Liver (tissue), 9 donors: ENCODE results near the gene GRK5. TPM values are rescaled to one million over a fixed set of nuclear protein-coding genes. Genes with fewer than 3 reads are reported as not detected.

Experiments
- DNase-seq: peaks from one replicate; pipeline ENCODE4 v3.0.0-alpha.2; 2017; ENCODE audit warnings: low spot score
- H3K27ac ChIP-seq, 2 donors: one replicate each; pipeline ENCODE4 v1.7.0; 2013; ENCODE audit warnings: inconsistent platforms in 2 of 2, low read length in 2 of 2, control low read depth in 1 of 2, low read depth in 1 of 2, mild to moderate bottlenecking in 1 of 2
- H3K27me3 ChIP-seq, 4 donors: one replicate each; pipeline versions ENCODE4 v1.6.1 to v1.7.0; 2013; ENCODE audit warnings: low read length in 3 of 4, inconsistent platforms in 1 of 4, mild to moderate bottlenecking in 1 of 4, moderate library complexity in 1 of 4; ENCODE audit not compliant: control insufficient read depth in 4 of 4, insufficient read depth in 4 of 4
- H3K36me3 ChIP-seq, 4 donors: one replicate each; pipeline versions ENCODE4 v1.6.1 to v1.7.0; 2013; ENCODE audit warnings: low read length in 3 of 4, mild to moderate bottlenecking in 3 of 4, low read depth in 1 of 4, moderate library complexity in 1 of 4; ENCODE audit not compliant: control insufficient read depth in 4 of 4, insufficient read depth in 3 of 4
- H3K4me1 ChIP-seq, 4 donors: one replicate each; pipeline versions ENCODE4 v1.6.1 to v1.7.0; 2013; ENCODE audit warnings: low read length in 3 of 4, mild to moderate bottlenecking in 3 of 4, moderate library complexity in 1 of 4; ENCODE audit not compliant: control insufficient read depth in 4 of 4, insufficient read depth in 4 of 4
- H3K4me3 ChIP-seq, 3 donors: one replicate each; pipeline versions ENCODE4 v1.6.1 to v1.7.0; 2013; ENCODE audit warnings: low read length in 3 of 3, control low read depth in 1 of 3, low read depth in 1 of 3, mild to moderate bottlenecking in 1 of 3
- H3K9ac ChIP-seq, 2 donors: one replicate each; pipeline ENCODE4 v1.7.0; 2013; ENCODE audit warnings: low read length in 2 of 2, mild to moderate bottlenecking in 2 of 2, moderate library complexity in 2 of 2, control low read depth in 1 of 2, low read depth in 1 of 2
- H3K9me3 ChIP-seq, 4 donors: one replicate each; pipeline versions ENCODE4 v1.6.1 to v1.7.0; 2013; ENCODE audit warnings: low read length in 3 of 4; ENCODE audit not compliant: control insufficient read depth in 4 of 4
- ATF3 ChIP-seq: IDR thresholded peaks from 2 replicates; pipeline ENCODE4 v1.6.1; 2016; ENCODE audit warnings: antibody characterized with exemption
- EGR1 ChIP-seq, 2 donors: IDR thresholded peaks; 2 replicates each; pipeline ENCODE4 v1.6.1; 2016 to 2018; ENCODE audit warnings: antibody characterized with exemption in 2 of 2, low read depth in 2 of 2
- FOXA1 ChIP-seq: IDR thresholded peaks from 2 replicates; pipeline ENCODE4 v1.6.1; 2016; ENCODE audit warnings: antibody characterized with exemption
- FOXA2 ChIP-seq: IDR thresholded peaks from 2 replicates; pipeline ENCODE4 v1.6.1; 2016; ENCODE audit warnings: antibody characterized with exemption
- GABPA ChIP-seq, 2 donors: IDR thresholded peaks in 1 of 2; conservative IDR thresholded peaks in 1 of 2; 2 replicates each; pipeline ENCODE4 v1.6.1; 2016; ENCODE audit warnings: antibody characterized with exemption in 2 of 2, mild to moderate bottlenecking in 1 of 2, moderate library complexity in 1 of 2
- HNF4A ChIP-seq, 2 donors: conservative IDR thresholded peaks; 2 replicates each; pipeline ENCODE4 v1.6.1; 2016; ENCODE audit warnings: antibody characterized with exemption in 2 of 2, mild to moderate bottlenecking in 2 of 2
- HNF4G ChIP-seq: IDR thresholded peaks from 2 replicates; pipeline ENCODE4 v1.6.1; 2016; ENCODE audit warnings: antibody characterized with exemption
- JUND ChIP-seq, 2 donors: IDR thresholded peaks; 2 replicates each; pipeline ENCODE4 v1.6.1; 2016; ENCODE audit warnings: antibody characterized with exemption in 2 of 2
- MAX ChIP-seq: IDR thresholded peaks from 2 replicates; pipeline ENCODE4 v1.6.1; 2016; ENCODE audit warnings: antibody characterized with exemption
- NR2F2 ChIP-seq: IDR thresholded peaks from 2 replicates; pipeline ENCODE4 v1.6.1; 2016; ENCODE audit warnings: antibody characterized with exemption
- RAD21 ChIP-seq, 2 donors: IDR thresholded peaks; 2 replicates each; pipeline ENCODE4 v1.6.1; 2016; ENCODE audit warnings: antibody characterized with exemption in 2 of 2, mild to moderate bottlenecking in 2 of 2
- TAF1 ChIP-seq: conservative IDR thresholded peaks from 2 replicates; pipeline ENCODE4 v1.6.1; 2016; ENCODE audit warnings: antibody characterized with exemption, mild to moderate bottlenecking
- YY1 ChIP-seq: IDR thresholded peaks from 2 replicates; pipeline ENCODE4 v1.6.1; 2016; ENCODE audit warnings: antibody characterized with exemption, mild to moderate bottlenecking
- WGBS: extraction: QIAGEN DNeasy Blood & Tissue Kit; methylation state at CpG from one replicate; pipeline ENCODE4 v1.1.7; 2013; 5-methylcytosine and 5-hydroxymethylcytosine counted together
- polyA plus RNA-seq, 2 donors: library from polyadenylated mRNA; stranded (reverse) in 1 of 2; unstranded in 1 of 2; fragments of 200-250 nt in 1 of 2; fragments of >200 nt in 1 of 2; fragmentation: Nextera tagmentation in 1 of 2; extraction: Ambion mirVana in 1 of 2; gene quantifications; one replicate each; pipeline versions ENCODE4 v1.2.1 to v1.2.3, GENCODE V29; 2013 to 2015
- total RNA-seq, 2 donors: library from RNA; depleted of rRNA; stranded (reverse); fragments of >200 nt; gene quantifications; one replicate each; pipeline ENCODE4 v1.2.3, GENCODE V29; 2014
- TF ChIP-seq, protein P1 (sequence below): IDR thresholded peaks from 2 replicates; pipeline ENCODE4 v1.6.1; 2016; ENCODE audit warnings: antibody characterized with exemption, mild to moderate bottlenecking
- TF ChIP-seq, protein P2 (sequence below): IDR thresholded peaks from 2 replicates; pipeline ENCODE4 v1.6.1; 2016; ENCODE audit warnings: antibody characterized with exemption
- donor health status: healthy.
- donor health status: healthy.
- donor health status: healthy.
- donor health status: healthy.
- donor health status: healthy.

The GRK5 gene
- total and polyA plus RNA-seq, 4 donors, result 2.1 to 6.6 (median 5.1) TPM

DNA sequence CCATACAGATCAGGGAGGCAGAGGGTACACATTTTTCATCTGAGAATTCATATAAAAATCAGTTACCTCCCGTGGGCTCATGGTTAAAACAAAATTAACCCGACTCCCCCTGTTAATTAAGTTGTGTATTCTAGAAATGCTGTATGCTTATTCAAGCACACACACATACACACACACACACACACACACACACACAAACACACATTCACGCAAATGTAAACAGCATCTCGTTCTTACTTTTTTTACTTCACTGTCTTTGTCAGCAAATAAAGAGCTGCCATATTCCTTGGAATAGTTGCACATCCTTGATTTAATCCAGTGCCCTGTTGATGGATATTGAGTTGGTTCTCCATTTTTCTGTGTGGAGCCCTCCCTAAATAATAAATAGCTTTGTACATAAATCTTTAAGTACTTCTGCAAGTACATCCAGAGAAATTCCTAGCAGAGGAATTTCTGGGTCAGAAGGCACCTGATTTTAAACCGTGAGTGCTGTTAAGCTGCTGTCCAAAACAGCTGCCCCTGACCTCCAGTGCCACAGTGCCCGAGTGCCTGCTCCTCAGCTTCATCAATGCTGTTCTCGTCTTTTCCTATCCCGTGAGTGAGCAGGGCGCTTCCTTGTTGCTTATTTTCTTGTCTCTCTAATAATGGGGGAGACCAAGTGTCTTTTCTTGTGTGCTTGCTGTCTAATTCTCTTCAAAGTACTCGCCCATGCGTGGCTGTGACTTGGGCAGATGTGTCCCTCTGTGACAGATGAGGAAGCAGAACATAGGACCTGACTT lies 217.9 kb downstream of the GRK5 start:
- Histone ChIP-seq H3K27me3 (no peaks in the 10 kb centered on the region), H3K27ac (no peak overlapping the region), H3K9ac (no peak overlapping the region), H3K36me3 (peaks cover 0 to 27% (median 7%) of the 10 kb centered on the region in 4 donors), H3K4me3 (no peak overlapping the region), H3K4me1 (no peaks in the 10 kb centered on the region), H3K9me3 (no peaks in the 10 kb centered on the region)
- no peak for TF ChIP-seq GABPA (IDR thresholded peaks at IDR 0.05 in 1 of 2, conservative IDR thresholded peaks at IDR 0.05 in 1 of 2)
- no peak for TF ChIP-seq RAD21 (IDR thresholded peaks at IDR 0.05)
- DNase-seq, result no peak
- WGBS, result 82% methylated on average over 11 of the region's 11 CpGs

- TF ChIP-seq ATF3 (no peak), NR2F2 (no peak)
- no peaks in the 10 kb centered on the region for H3K9me3 ChIP-seq
- 93% methylated on average over 9 of the region's 9 CpGs for WGBS
- peaks cover 0 to 27% (median 7%) of the 10 kb centered on the region in 4 donors for H3K36me3 ChIP-seq
- no peaks in the 10 kb centered on the region for H3K27me3 ChIP-seq
- no peak overlapping the region for H3K4me3 ChIP-seq
- H3K9ac ChIP-seq, result no peak overlapping the region
- no peak for DNase-seq
- no peak overlapping the region for H3K27ac ChIP-seq
- no peaks in the 10 kb centered on the region for H3K4me1 ChIP-seq
Observed at GRCh38 chr10:119425881-119426170, 218.5 kb downstream of the GRK5 start.

DNA sequence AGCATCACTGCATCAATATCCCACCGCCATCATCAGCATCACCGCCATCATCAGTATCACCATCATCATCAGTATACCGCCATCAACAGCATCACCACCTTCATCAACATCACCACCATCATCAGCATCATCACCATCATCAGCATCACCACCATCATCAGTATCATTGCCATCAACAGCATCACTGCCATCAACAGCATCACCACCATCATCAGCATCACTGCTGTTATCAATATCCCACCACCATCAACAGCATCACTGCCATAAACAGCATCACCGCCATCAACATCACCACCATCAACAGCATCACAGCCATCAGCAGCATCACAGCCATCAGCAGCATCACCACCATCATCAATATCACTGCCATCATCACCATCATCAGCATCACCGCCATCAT lies 219.3 kb downstream of the GRK5 start:
- 82% methylated on average over 5 of the region's 5 CpGs for WGBS
- no peak overlapping the region for H3K27ac ChIP-seq
- no peaks in the 10 kb centered on the region for H3K4me1 ChIP-seq
- H3K9ac ChIP-seq, result no peak overlapping the region
- TF ChIP-seq NR2F2 (no peak), RAD21 (IDR thresholded peaks at IDR 0.05) (no peak), FOXA2 (no peak), HNF4A (conservative IDR thresholded peaks at IDR 0.05) (no peak), EGR1 (IDR thresholded peaks at IDR 0.05; ENCODE audit: low read depth in 2 of 2) (no peak), TAF1 (no peak), FOXA1 (no peak), YY1 (no peak), HNF4G (no peak), JUND (IDR thresholded peaks at IDR 0.05) (no peak), MAX (no peak)
- TF ChIP-seq, protein P1, sequence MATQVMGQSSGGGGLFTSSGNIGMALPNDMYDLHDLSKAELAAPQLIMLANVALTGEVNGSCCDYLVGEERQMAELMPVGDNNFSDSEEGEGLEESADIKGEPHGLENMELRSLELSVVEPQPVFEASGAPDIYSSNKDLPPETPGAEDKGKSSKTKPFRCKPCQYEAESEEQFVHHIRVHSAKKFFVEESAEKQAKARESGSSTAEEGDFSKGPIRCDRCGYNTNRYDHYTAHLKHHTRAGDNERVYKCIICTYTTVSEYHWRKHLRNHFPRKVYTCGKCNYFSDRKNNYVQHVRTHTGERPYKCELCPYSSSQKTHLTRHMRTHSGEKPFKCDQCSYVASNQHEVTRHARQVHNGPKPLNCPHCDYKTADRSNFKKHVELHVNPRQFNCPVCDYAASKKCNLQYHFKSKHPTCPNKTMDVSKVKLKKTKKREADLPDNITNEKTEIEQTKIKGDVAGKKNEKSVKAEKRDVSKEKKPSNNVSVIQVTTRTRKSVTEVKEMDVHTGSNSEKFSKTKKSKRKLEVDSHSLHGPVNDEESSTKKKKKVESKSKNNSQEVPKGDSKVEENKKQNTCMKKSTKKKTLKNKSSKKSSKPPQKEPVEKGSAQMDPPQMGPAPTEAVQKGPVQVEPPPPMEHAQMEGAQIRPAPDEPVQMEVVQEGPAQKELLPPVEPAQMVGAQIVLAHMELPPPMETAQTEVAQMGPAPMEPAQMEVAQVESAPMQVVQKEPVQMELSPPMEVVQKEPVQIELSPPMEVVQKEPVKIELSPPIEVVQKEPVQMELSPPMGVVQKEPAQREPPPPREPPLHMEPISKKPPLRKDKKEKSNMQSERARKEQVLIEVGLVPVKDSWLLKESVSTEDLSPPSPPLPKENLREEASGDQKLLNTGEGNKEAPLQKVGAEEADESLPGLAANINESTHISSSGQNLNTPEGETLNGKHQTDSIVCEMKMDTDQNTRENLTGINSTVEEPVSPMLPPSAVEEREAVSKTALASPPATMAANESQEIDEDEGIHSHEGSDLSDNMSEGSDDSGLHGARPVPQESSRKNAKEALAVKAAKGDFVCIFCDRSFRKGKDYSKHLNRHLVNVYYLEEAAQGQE, result no peak
- TF ChIP-seq, protein P2, sequence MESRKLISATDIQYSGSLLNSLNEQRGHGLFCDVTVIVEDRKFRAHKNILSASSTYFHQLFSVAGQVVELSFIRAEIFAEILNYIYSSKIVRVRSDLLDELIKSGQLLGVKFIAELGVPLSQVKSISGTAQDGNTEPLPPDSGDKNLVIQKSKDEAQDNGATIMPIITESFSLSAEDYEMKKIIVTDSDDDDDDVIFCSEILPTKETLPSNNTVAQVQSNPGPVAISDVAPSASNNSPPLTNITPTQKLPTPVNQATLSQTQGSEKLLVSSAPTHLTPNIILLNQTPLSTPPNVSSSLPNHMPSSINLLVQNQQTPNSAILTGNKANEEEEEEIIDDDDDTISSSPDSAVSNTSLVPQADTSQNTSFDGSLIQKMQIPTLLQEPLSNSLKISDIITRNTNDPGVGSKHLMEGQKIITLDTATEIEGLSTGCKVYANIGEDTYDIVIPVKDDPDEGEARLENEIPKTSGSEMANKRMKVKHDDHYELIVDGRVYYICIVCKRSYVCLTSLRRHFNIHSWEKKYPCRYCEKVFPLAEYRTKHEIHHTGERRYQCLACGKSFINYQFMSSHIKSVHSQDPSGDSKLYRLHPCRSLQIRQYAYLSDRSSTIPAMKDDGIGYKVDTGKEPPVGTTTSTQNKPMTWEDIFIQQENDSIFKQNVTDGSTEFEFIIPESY, result no peak
- no peak for DNase-seq
- H3K9me3 ChIP-seq, result no peaks in the 10 kb centered on the region
- H3K27me3 ChIP-seq, result no peaks in the 10 kb centered on the region
- H3K4me3 ChIP-seq, result no peak overlapping the region
- peaks cover 0 to 30% (median 7%) of the 10 kb centered on the region in 4 donors for H3K36me3 ChIP-seq
